Epithelial cell of esophagus (primary cell): ENCODE data around the gene PMM1.
A peak's percentile ranks its signal among the peaks of the same experiment; 100 is the strongest.

Experiments used
- DNase-seq: peaks from one replicate; pipeline ENCODE4 v3.0.0; 2010; ENCODE audit warnings: low read depth
- H3K4me3 ChIP-seq: 2 replicates; pipeline ENCODE4 v1.5.1; 2011; ENCODE audit warnings: mild to moderate bottlenecking, low read length, control low read depth
- CTCF ChIP-seq: IDR thresholded peaks from 2 replicates; pipeline ENCODE4 v1.5.1; 2011; ENCODE audit warnings: low read depth, mild to moderate bottlenecking, low read length, control low read depth, inconsistent platforms; ENCODE audit not compliant: insufficient read depth; ENCODE audit errors: missing control alignments

PMM1 gene

GRCh38 chr22:41621911-41622179 lies 32.2 kb upstream of the PMM1 start:
- TF ChIP-seq CTCF = no peak
- DNase-seq = no peak
- H3K4me3 ChIP-seq = peak overlapping the region; percentile 97

GRCh38 chr22:41621099-41621910 lies 31.7 kb upstream of the PMM1 start, which contains the start of gene XRCC6:
XRCC6 (plus strand) TSS chr22:41621295; CDS start chr22:41622005, 710 bp downstream.
- no peak for TF ChIP-seq CTCF
- peak; percentile 100 for DNase-seq

GRCh38 chr22:41620589-41621098 lies 31.0 kb upstream of the PMM1 start, which contains the start of gene DESI1:
DESI1 (minus strand) TSS chr22:41621043; CDS start chr22:41620839, 204 bp downstream.
- peak; percentile 22 for DNase-seq
- peak within 1 kb of the TSS; percentile 97 for H3K4me3 ChIP-seq
- no peak for TF ChIP-seq CTCF

More at GRCh38 chr22:41621099-41621910, 31.7 kb upstream of the PMM1 start, which contains the start of gene XRCC6:
- H3K4me3 ChIP-seq = peak within 1 kb of the TSS; percentile 97

- peak; percentile 28 for DNase-seq
- no peak for TF ChIP-seq CTCF
- peak overlapping the region; percentile 97 for H3K4me3 ChIP-seq
Measured at GRCh38 chr22:41619979-41620588, 30.4 kb upstream of the PMM1 start.

GRCh38 chr22:41613456-41613855 lies 23.8 kb upstream of the PMM1 start:
- H3K4me3 ChIP-seq = no peak overlapping the region
- peak; percentile 64 for DNase-seq
- no peak for TF ChIP-seq CTCF

- peak; percentile 73 for DNase-seq
- H3K4me3 ChIP-seq = no peak overlapping the region
- TF ChIP-seq CTCF = no peak
Measured at GRCh38 chr22:41612603-41613306, 23.1 kb upstream of the PMM1 start.
